ENCODE results near the gene MRPL46.

GRCh38 chr15:88506628-88507027 is 39.4 kb upstream of the MRPL46 start:
- no peak for TF ChIP-seq POLR2AphosphoS5 (IDR thresholded peaks at IDR 0.05; ENCODE audit: low read depth, low read length)
- no peak for TF ChIP-seq REST (IDR thresholded peaks at IDR 0.05; ENCODE audit: insufficient read depth in 1 of 2, low read depth in 2 of 2, low read length in 2 of 2)

All from PFSK-1 (cell line).